Measurements from ENCODE around the gene MYCBPAP. TPM values are rescaled to one million over a fixed set of nuclear protein-coding genes. Genes with fewer than 3 reads are reported as not detected.
A peak's percentile ranks its signal among the peaks of the same experiment; 100 is the strongest.

The MYCBPAP gene
- total and polyA plus RNA-seq, 2 experiments from 2014 or later, result 0.32 to 1.4 TPM

- Histone ChIP-seq H3K9ac (peak overlapping the region; percentile 71), H3K36me3 (ENCODE audit: low read depth) (no peaks in the 10 kb centered on the region), H3K79me2 (ENCODE audit: insufficient read depth) (no peaks in the 10 kb centered on the region), H3K9me2 (ENCODE audit: insufficient read depth) (no peaks in the 10 kb centered on the region), H3K4me1 (ENCODE audit: insufficient read depth) (peaks cover 8% of the 10 kb centered on the region), H3K27me3 (replicated peaks; ENCODE audit: insufficient read depth) (peaks cover 6% of the 10 kb centered on the region), H3K4me3 (peak overlapping the region; percentile 53), H3K9me3 (ENCODE audit: low read depth) (no peaks in the 10 kb centered on the region), H3K27ac (peak overlapping the region; percentile 76), H3F3A (ENCODE audit: insufficient read depth) (peaks cover 3% of the 10 kb centered on the region; the same call in 1 of the 2 replicates), H4K20me1 (ENCODE audit: insufficient read depth) (no peaks in the 10 kb centered on the region), H2AFZ (peak overlapping the region; percentile 69), H3K4me2 (ENCODE audit: unreplicated experiment) (peak overlapping the region; percentile 78)
- TF ChIP-seq EZH2 (IDR thresholded peaks at IDR 0.05; ENCODE audit: insufficient read depth, poor library complexity, severe bottlenecking) (no peak), EZH2phosphoT487 (IDR thresholded peaks at IDR 0.05; ENCODE audit: insufficient read depth, low read depth) (no peak)
- WGBS, 2 experiments (ENCODE audit: low coverage in 1 of 2, low lambda C conversion rate in 2 of 2, missing lambda C conversion rate in 2 of 2), result 0% methylated on average over 11 to 19 of the region's 19 CpGs
- DNase-seq, result peak; percentile 93
- in situ Hi-C loops (cut with MboI), result no loop called here
These were observed 56.7 kb downstream of the MYCBPAP start for GRCh38 chr17:50564916-50565315.

DNA sequence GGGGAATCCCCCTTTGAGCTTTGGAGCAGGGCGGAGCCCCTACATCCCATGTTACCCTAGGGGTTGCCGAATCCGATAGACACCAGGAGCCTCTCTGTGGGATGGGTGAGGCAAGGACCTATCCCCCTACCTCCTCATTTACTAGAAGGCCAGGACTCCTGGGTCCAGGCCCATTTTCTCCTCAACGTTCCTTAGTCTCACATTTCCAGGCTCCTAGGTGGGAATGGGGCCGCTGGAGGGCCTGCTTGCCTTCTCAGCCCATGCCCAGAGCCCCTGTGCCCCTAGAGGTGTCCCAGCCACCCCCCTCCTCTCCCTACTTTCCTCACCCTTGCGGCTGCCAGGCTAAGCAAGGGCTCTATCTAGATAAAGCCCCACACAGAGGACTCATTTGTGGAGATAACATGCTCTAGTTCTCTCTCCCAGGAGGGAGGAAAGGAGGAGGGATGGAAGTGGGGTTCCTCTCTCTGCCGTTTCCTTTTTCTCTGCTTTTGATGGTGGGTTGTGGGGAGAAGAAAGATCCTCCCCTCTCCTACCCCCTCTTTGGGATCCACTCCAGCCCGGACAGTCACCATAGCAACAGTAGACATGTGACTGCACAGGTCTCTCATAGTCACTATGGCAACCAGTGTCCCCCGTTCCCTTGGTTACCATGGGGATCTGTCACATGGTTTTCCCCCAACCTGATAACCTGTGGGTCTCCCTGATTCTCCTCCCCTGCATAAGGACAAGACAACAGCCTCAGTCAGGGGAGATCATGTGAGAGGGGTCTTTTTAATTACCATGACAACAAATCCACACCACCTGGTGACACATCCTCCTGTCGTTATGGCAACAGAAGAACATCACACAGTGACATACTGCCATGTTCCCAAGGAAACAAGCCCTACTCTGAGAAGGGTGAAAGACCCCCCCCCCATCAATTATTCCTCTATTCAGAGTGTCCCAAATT is 57.4 kb downstream of the MYCBPAP start:
- Histone ChIP-seq H3K4me2 (ENCODE audit: unreplicated experiment) (peak overlapping the region; percentile 78), H4K20me1 (ENCODE audit: insufficient read depth) (no peaks in the 10 kb centered on the region), H3K4me3 (no peak overlapping the region), H3K9ac (peak overlapping the region; percentile 71), H3K9me3 (ENCODE audit: low read depth) (no peaks in the 10 kb centered on the region), H3K27me3 (replicated peaks; ENCODE audit: insufficient read depth) (peaks cover 6% of the 10 kb centered on the region), H3K79me2 (ENCODE audit: insufficient read depth) (no peaks in the 10 kb centered on the region), H3K27ac (peak overlapping the region; percentile 76), H3K9me2 (ENCODE audit: insufficient read depth) (no peaks in the 10 kb centered on the region), H3K36me3 (ENCODE audit: low read depth) (no peaks in the 10 kb centered on the region), H3F3A (ENCODE audit: insufficient read depth) (peaks cover 3% of the 10 kb centered on the region; the same call in 1 of the 2 replicates), H3K4me1 (ENCODE audit: insufficient read depth) (peaks cover 8% of the 10 kb centered on the region), H2AFZ (peak overlapping the region; percentile 69)
- in situ Hi-C loops (cut with MboI), result no loop called here
- peak; percentile 42 for DNase-seq
- WGBS, 2 experiments (ENCODE audit: low coverage in 1 of 2, low lambda C conversion rate in 2 of 2, missing lambda C conversion rate in 2 of 2), result 27 to 31% methylated on average over 10 of the region's 10 CpGs
- TF ChIP-seq EZH2phosphoT487 (IDR thresholded peaks at IDR 0.05; ENCODE audit: insufficient read depth, low read depth) (no peak), EZH2 (IDR thresholded peaks at IDR 0.05; ENCODE audit: insufficient read depth, poor library complexity, severe bottlenecking) (no peak)

- Histone ChIP-seq H3K4me1 (ENCODE audit: insufficient read depth) (peaks cover 8% of the 10 kb centered on the region), H3K27ac (no peak overlapping the region), H3K79me2 (ENCODE audit: insufficient read depth) (no peaks in the 10 kb centered on the region), H3K9me2 (ENCODE audit: insufficient read depth) (no peaks in the 10 kb centered on the region), H4K20me1 (ENCODE audit: insufficient read depth) (no peaks in the 10 kb centered on the region), H3F3A (ENCODE audit: insufficient read depth) (peaks cover 3% of the 10 kb centered on the region; the same call in 1 of the 2 replicates), H2AFZ (no peak overlapping the region), H3K27me3 (replicated peaks; ENCODE audit: insufficient read depth) (peaks cover 6% of the 10 kb centered on the region; the same call in 1 of the 2 replicates), H3K4me3 (no peak overlapping the region), H3K9ac (no peak overlapping the region), H3K4me2 (ENCODE audit: unreplicated experiment) (no peak overlapping the region), H3K36me3 (ENCODE audit: low read depth) (no peaks in the 10 kb centered on the region), H3K9me3 (ENCODE audit: low read depth) (no peaks in the 10 kb centered on the region)
- DNase-seq, result no peak
- TF ChIP-seq EZH2 (IDR thresholded peaks at IDR 0.05; ENCODE audit: insufficient read depth, poor library complexity, severe bottlenecking) (no peak), EZH2phosphoT487 (IDR thresholded peaks at IDR 0.05; ENCODE audit: insufficient read depth, low read depth) (no peak)
- 29 to 36% methylated on average over 2 of the region's 2 CpGs for WGBS, 2 experiments (ENCODE audit: low coverage in 1 of 2, low lambda C conversion rate in 2 of 2, missing lambda C conversion rate in 2 of 2)
- in situ Hi-C loops (cut with MboI), result no loop called here
These were observed 58.6 kb downstream of the MYCBPAP start for GRCh38 chr17:50566886-50567285.

- Histone ChIP-seq H3K79me2 (ENCODE audit: insufficient read depth) (no peaks in the 10 kb centered on the region), H3K4me2 (ENCODE audit: unreplicated experiment) (no peak overlapping the region), H3K27me3 (replicated peaks; ENCODE audit: insufficient read depth) (no peaks in the 10 kb centered on the region), H3K4me1 (ENCODE audit: insufficient read depth) (peaks cover 8% of the 10 kb centered on the region), H4K20me1 (ENCODE audit: insufficient read depth) (no peaks in the 10 kb centered on the region), H2AFZ (no peak overlapping the region), H3K4me3 (no peak overlapping the region), H3K9me3 (ENCODE audit: low read depth) (no peaks in the 10 kb centered on the region), H3K36me3 (ENCODE audit: low read depth) (no peaks in the 10 kb centered on the region), H3K9ac (no peak overlapping the region), H3F3A (ENCODE audit: insufficient read depth) (peaks cover 3% of the 10 kb centered on the region; the same call in 1 of the 2 replicates), H3K9me2 (ENCODE audit: insufficient read depth) (no peaks in the 10 kb centered on the region), H3K27ac (no peak overlapping the region)
- WGBS, 2 experiments (ENCODE audit: low coverage in 1 of 2, low lambda C conversion rate in 2 of 2, missing lambda C conversion rate in 2 of 2), result 76 to 80% methylated on average over 12 of the region's 12 CpGs
- no peak for TF ChIP-seq EZH2 (IDR thresholded peaks at IDR 0.05; ENCODE audit: insufficient read depth, poor library complexity, severe bottlenecking)
- no peak for TF ChIP-seq EZH2phosphoT487 (IDR thresholded peaks at IDR 0.05; ENCODE audit: insufficient read depth, low read depth)
- in situ Hi-C loops (cut with MboI), result no loop called here
- DNase-seq, result no peak
These were observed 60.4 kb downstream of the MYCBPAP start for GRCh38 chr17:50568659-50569058.
